H1 (cell line): ENCODE data around the gene KRT4.

ENCODE experiments used
- EZH2 ChIP-seq: fragments of 200-600 bp; sonication (generic); IDR thresholded peaks from 2 replicates; pipeline ENCODE4 v1.7.1; 2012; ENCODE audit warnings: low read depth, mild to moderate bottlenecking, moderate library complexity, low read length, inconsistent platforms; ENCODE audit not compliant: severe bottlenecking
- ZNF274 ChIP-seq: IDR thresholded peaks from 2 replicates; pipeline ENCODE4 v1.7.0; 2012; ENCODE audit warnings: low read length, borderline replicate concordance; ENCODE audit errors: extremely low read depth
- TF ChIP-seq, protein P1 (sequence below), 3 experiments: IDR thresholded peaks; 1 replicate in 2 of 3; 2 replicates in 1 of 3; pipeline versions ENCODE4 v1.5.1 to v1.6.1; 2011; ENCODE audit warnings: low read length in 3 of 3, mild to moderate bottlenecking in 3 of 3, inconsistent platforms in 2 of 3, low read depth in 1 of 3, moderate library complexity in 1 of 3; ENCODE audit not compliant: insufficient read depth in 1 of 3; ENCODE audit errors: control extremely low read depth in 1 of 3

DNA sequence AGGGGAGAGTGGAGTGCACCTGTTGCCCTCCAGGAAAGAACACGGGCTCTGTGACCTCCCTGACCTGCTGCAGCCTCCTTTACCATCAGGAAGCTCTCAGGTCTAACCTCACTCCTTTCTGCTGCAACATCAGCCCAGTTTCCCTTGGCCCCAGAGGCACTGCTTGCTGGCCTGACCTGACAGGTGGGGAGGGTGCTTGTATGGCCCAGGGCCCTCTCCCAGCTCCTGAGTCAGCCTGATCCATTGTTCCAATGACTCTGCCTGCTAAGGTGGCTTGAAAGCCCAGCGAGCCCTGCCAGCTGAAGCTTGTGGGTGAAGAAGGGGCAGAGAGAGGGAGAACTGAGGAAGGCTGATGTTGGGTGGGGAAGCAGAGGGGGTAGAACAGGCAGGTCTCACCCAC is 48.1 kb upstream of the KRT4 start:
- TF ChIP-seq, protein P1, sequence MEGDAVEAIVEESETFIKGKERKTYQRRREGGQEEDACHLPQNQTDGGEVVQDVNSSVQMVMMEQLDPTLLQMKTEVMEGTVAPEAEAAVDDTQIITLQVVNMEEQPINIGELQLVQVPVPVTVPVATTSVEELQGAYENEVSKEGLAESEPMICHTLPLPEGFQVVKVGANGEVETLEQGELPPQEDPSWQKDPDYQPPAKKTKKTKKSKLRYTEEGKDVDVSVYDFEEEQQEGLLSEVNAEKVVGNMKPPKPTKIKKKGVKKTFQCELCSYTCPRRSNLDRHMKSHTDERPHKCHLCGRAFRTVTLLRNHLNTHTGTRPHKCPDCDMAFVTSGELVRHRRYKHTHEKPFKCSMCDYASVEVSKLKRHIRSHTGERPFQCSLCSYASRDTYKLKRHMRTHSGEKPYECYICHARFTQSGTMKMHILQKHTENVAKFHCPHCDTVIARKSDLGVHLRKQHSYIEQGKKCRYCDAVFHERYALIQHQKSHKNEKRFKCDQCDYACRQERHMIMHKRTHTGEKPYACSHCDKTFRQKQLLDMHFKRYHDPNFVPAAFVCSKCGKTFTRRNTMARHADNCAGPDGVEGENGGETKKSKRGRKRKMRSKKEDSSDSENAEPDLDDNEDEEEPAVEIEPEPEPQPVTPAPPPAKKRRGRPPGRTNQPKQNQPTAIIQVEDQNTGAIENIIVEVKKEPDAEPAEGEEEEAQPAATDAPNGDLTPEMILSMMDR (IDR thresholded peaks at IDR 0.05; ENCODE audit: control extremely low read depth in 1 of 3, insufficient read depth in 1 of 3, low read depth in 1 of 3, low read length in 3 of 3): no peak
- TF ChIP-seq EZH2 (no peak), ZNF274 (no peak)
